K562 (cell line): ENCODE results near the gene CCDC116. TPM values are rescaled to one million over a fixed set of nuclear protein-coding genes. Genes with fewer than 3 reads are reported as not detected.

Experiments
- ATF1 ChIP-seq, 2 experiments: fragments of 450-650 bp in 1 of 2; IDR thresholded peaks; 2 replicates each; pipeline ENCODE4 v1.6.1; 2016; ENCODE audit warnings: missing compliant biosample characterization in 1 of 2, missing genetic modification characterization in 1 of 2
- CBX1 ChIP-seq: sonication (generic); IDR thresholded peaks from 2 replicates; pipeline ENCODE4 v1.6.1; 2016; ENCODE audit warnings: antibody characterized with exemption, low read depth, mild to moderate bottlenecking
- CHCHD3 ChIP-seq: fragments of 250-450 bp; sonication (Bioruptor Pico); IDR thresholded peaks from 2 replicates; pipeline ENCODE4 v2.1.2; 2022; ENCODE audit warnings: mild to moderate bottlenecking
- CHD1 ChIP-seq: fragments of 200-600 bp; sonication (generic); IDR thresholded peaks from one replicate; pipeline ENCODE4 v1.6.1; 2012; ENCODE audit warnings: mild to moderate bottlenecking, moderate library complexity, low read length, inconsistent platforms
- CSDE1 ChIP-seq, 2 experiments: fragments of 450-650 bp; IDR thresholded peaks; 2 replicates each; pipeline ENCODE4 v1.6.1; 2016; ENCODE audit warnings: mild to moderate bottlenecking in 1 of 2
- CXXC5 ChIP-seq: fragments of 250-450 bp; sonication (Bioruptor Pico); IDR thresholded peaks from 2 replicates; pipeline ENCODE4 v1.8.0; 2022; ENCODE audit warnings: inconsistent platforms, mild to moderate bottlenecking, moderate library complexity
- FOS ChIP-seq: IDR thresholded peaks from 3 replicates; pipeline ENCODE4 v1.6.1; 2011; ENCODE audit not compliant: insufficient read length; ENCODE audit errors: extremely low read depth
- GABPB1 ChIP-seq: sonication (generic); formaldehyde crosslinking; IDR thresholded peaks from 2 replicates; pipeline ENCODE4 v1.8.0; 2022; ENCODE audit warnings: mild to moderate bottlenecking, missing genetic modification reagents
- HES1 ChIP-seq: fragments of 450-650 bp; IDR thresholded peaks from 2 replicates; pipeline ENCODE4 v1.6.1; 2016; ENCODE audit warnings: low read depth, mild to moderate bottlenecking, moderate library complexity
- IFI16 ChIP-seq: fragments of 250-450 bp; sonication (Bioruptor Pico); IDR thresholded peaks from 2 replicates; pipeline ENCODE4 v2.1.2; 2022; ENCODE audit warnings: mild to moderate bottlenecking, inconsistent platforms
- ILK ChIP-seq: fragments of 450-650 bp; IDR thresholded peaks from 2 replicates; pipeline ENCODE4 v1.6.1; 2016; ENCODE audit warnings: missing genetic modification characterization, low read depth, mild to moderate bottlenecking, missing compliant biosample characterization, moderate library complexity, borderline replicate concordance
- MAX ChIP-seq: sonication (generic); formaldehyde crosslinking; IDR thresholded peaks from 2 replicates; pipeline ENCODE4 v1.9.0; 2022; ENCODE audit warnings: mild to moderate bottlenecking, missing genetic modification reagents
- PREB ChIP-seq: sonication (generic); formaldehyde crosslinking; IDR thresholded peaks from 2 replicates; pipeline ENCODE4 v1.8.1; 2023; ENCODE audit warnings: mild to moderate bottlenecking, missing genetic modification reagents
- PURB ChIP-seq: sonication (generic); formaldehyde crosslinking; IDR thresholded peaks from 2 replicates; pipeline ENCODE4 v1.9.0; 2021; ENCODE audit warnings: low read depth, mild to moderate bottlenecking, missing genetic modification reagents
- RNF219 ChIP-seq: fragments of 250-450 bp; sonication (Bioruptor Pico); IDR thresholded peaks from 2 replicates; pipeline ENCODE4 v1.5.0; 2022; ENCODE audit warnings: mild to moderate bottlenecking
- SIX5 ChIP-seq, 2 experiments: IDR thresholded peaks; 2 replicates each; pipeline ENCODE4 v1.6.1; 2011; ENCODE audit warnings: low read length in 2 of 2, borderline replicate concordance in 1 of 2, low read depth in 1 of 2, mild to moderate bottlenecking in 1 of 2, moderate library complexity in 1 of 2; ENCODE audit not compliant: insufficient read depth in 1 of 2
- STAT5A ChIP-seq: IDR thresholded peaks from 2 replicates; pipeline ENCODE4 v1.6.1; 2012; ENCODE audit warnings: low read length, inconsistent platforms, borderline replicate concordance
- ZC3H4 ChIP-seq: sonication (generic); formaldehyde crosslinking; IDR thresholded peaks from 2 replicates; pipeline ENCODE4 v1.9.0; 2021; ENCODE audit warnings: missing genetic modification reagents, borderline replicate concordance
- ZNF143 ChIP-seq: sonication (generic); formaldehyde crosslinking; IDR thresholded peaks from 2 replicates; pipeline ENCODE4 v1.9.0; 2022; ENCODE audit warnings: mild to moderate bottlenecking, missing genetic modification reagents
- ZNF3 ChIP-seq: fragments of 250-450 bp; sonication (Bioruptor Pico); IDR thresholded peaks from 2 replicates; pipeline ENCODE4 v1.5.0; 2021; ENCODE audit warnings: mild to moderate bottlenecking, moderate library complexity
- ZNF316 ChIP-seq: fragments of 450-650 bp; IDR thresholded peaks from 2 replicates; pipeline ENCODE4 v1.6.1; 2016
- ZNF354B ChIP-seq: fragments of 250-450 bp; sonication (Bioruptor Pico); IDR thresholded peaks from 2 replicates; pipeline ENCODE4 v1.4.0; 2020
- ZNF584 ChIP-seq: fragments of 200-800 bp; sonication (Bioruptor generic); IDR thresholded peaks from 2 replicates; pipeline ENCODE4 v1.6.1; 2016; ENCODE audit warnings: low read depth, mild to moderate bottlenecking, missing genetic modification characterization, missing compliant biosample characterization
- ZNF707 ChIP-seq: fragments of 250-450 bp; sonication (Bioruptor Pico); conservative IDR thresholded peaks from 2 replicates; pipeline ENCODE4 v1.8.0; 2022; ENCODE audit warnings: inconsistent platforms, mild to moderate bottlenecking, moderate library complexity
- polyA plus RNA-seq, 8 experiments: library from polyadenylated mRNA; depleted of rRNA in 4 of 8; stranded (reverse) in 5 of 8; unstranded in 3 of 8; fragments of >200 nt; fragmentation: Nextera tagmentation in 2 of 8; fragmentation: Illumina TruSeq in 1 of 8; extraction: Ambion mirVana in 2 of 8; extraction: Trizol in 1 of 8; gene quantifications; 2 replicates each; pipeline versions ENCODE4 v1.2.1 to v1.2.3, GENCODE V29; 2011 to 2014; ENCODE audit warnings: inconsistent platforms in 1 of 8, missing spikeins in 1 of 8
- total RNA-seq, 7 experiments: library from RNA; depleted of rRNA in 6 of 7; stranded (reverse); fragments of >200 nt in 6 of 7; fragmentation: Illumina TruSeq in 2 of 7; extraction: Trizol in 2 of 7; gene quantifications; 2 replicates each; pipeline versions ENCODE4 v1.2.1 to v1.2.3, GENCODE V29; 2011 to 2021; ENCODE audit warnings: low replicate concordance in 1 of 7

The CCDC116 gene
- total and polyA plus RNA-seq, 9 of the 15 experiments (the other 6 are each of a cell fraction or from before 2014, with no cell fraction given) = 1.6 to 11.3 (median 4.7) TPM

GRCh38 chr22:21599053-21599893 lies 33.3 kb upstream of the CCDC116 start (continued):
- 0 out of 2 replicates have a peak, but pooled peaks have one; percentile 34 for TF ChIP-seq ZNF143 (CRISPR knock-in tag)
- TF ChIP-seq IFI16 (CRISPR knock-in tag) = no peak
- no peak for TF ChIP-seq PURB (CRISPR knock-in tag)
- 0 out of 4 replicates have a peak, but pooled peaks of 1 of the 2 experiments have one; percentile 14 for TF ChIP-seq SIX5 (IDR thresholded peaks at IDR 0.05; ENCODE audit: borderline replicate concordance in 1 of 2, insufficient read depth in 1 of 2, low read depth in 1 of 2, low read length in 2 of 2)
- no peak for TF ChIP-seq HES1
- no peak for TF ChIP-seq ZNF707 (CRISPR knock-in tag)
- no peak for TF ChIP-seq CBX1
- TF ChIP-seq CHD1 = no peak
- no peak for TF ChIP-seq ZNF316
- TF ChIP-seq GABPB1 = 0 out of 2 replicates have a peak, but pooled peaks have one; percentile 9
- no peak for TF ChIP-seq CSDE1 (IDR thresholded peaks at IDR 0.05)
- no peak for TF ChIP-seq ILK
- peak; percentile 24; the same call in 1 of the 2 replicates for TF ChIP-seq MAX
- TF ChIP-seq ZC3H4 = 0 out of 2 replicates have a peak, but pooled peaks have one; percentile 76
- no peak for TF ChIP-seq RNF219
- no peak for TF ChIP-seq STAT5A
- TF ChIP-seq CXXC5 (CRISPR knock-in tag) = no peak
- no peak for TF ChIP-seq ZNF3 (CRISPR knock-in tag)
- no peak for TF ChIP-seq ZNF354B (CRISPR knock-in tag)
- TF ChIP-seq ZNF584 (CRISPR knock-in tag) = no peak
- 0 out of 2 replicates have a peak, but pooled peaks have one; percentile 30 for TF ChIP-seq PREB (CRISPR knock-in tag)
- TF ChIP-seq ATF1 (CRISPR knock-in tag; IDR thresholded peaks at IDR 0.05) = peak; percentile 7; the same call in 1 of the 2 replicates
- no peak for TF ChIP-seq ATF1 (tag; IDR thresholded peaks at IDR 0.05)
- TF ChIP-seq FOS = no peak
- TF ChIP-seq CHCHD3 (CRISPR knock-in tag) = 0 out of 2 replicates have a peak, but pooled peaks have one; percentile 44
